HEK293T (cell line): ENCODE data around the gene RELCH.

Source experiments
- CTCF ChIA-PET: fragments of 350-600 bp; formaldehyde crosslinking; extraction: SDS; loops from one replicate; lab custom pipeline; 2021; ENCODE audit warnings: antibody characterized with exemption, inconsistent platforms; lab: Yijun Ruan, JAX
- POLR2A ChIA-PET: fragments of 350-600 bp; formaldehyde crosslinking; extraction: SDS; loops from one replicate; lab custom pipeline; 2020; ENCODE audit warnings: antibody characterized with exemption, inconsistent platforms; lab: Yijun Ruan, JAX
- DNase-seq: peaks from one replicate; pipeline ENCODE4 v3.0.0; 2012; ENCODE audit warnings: mixed read lengths; ENCODE audit errors: extremely low spot score
- ARNT ChIP-seq: fragments of 450-650 bp; IDR thresholded peaks from 2 replicates; pipeline ENCODE4 v1.6.1; 2017; ENCODE audit warnings: mild to moderate bottlenecking
- BHLHE40 ChIP-seq: fragments of 450-650 bp; IDR thresholded peaks from 2 replicates; pipeline ENCODE4 v1.6.1; 2016; ENCODE audit warnings: mild to moderate bottlenecking, moderate library complexity, borderline replicate concordance
- CTBP1 ChIP-seq: fragments of 450-650 bp; IDR thresholded peaks from 2 replicates; pipeline ENCODE4 v1.6.1; 2016; ENCODE audit warnings: borderline replicate concordance
- ELF4 ChIP-seq: fragments of 450-650 bp; IDR thresholded peaks from 2 replicates; pipeline ENCODE4 v1.6.1; 2017; ENCODE audit warnings: antibody characterized with exemption
- FOXA1 ChIP-seq: fragments of 450-650 bp; IDR thresholded peaks from 2 replicates; pipeline ENCODE4 v1.6.1; 2016; ENCODE audit warnings: mild to moderate bottlenecking
- FOXK2 ChIP-seq: fragments of 450-650 bp; IDR thresholded peaks from 2 replicates; pipeline ENCODE4 v1.6.1; 2016; ENCODE audit warnings: mild to moderate bottlenecking
- FOXM1 ChIP-seq: fragments of 450-650 bp; IDR thresholded peaks from 2 replicates; pipeline ENCODE4 v1.6.1; 2017; ENCODE audit warnings: mild to moderate bottlenecking, borderline replicate concordance
- HDGF ChIP-seq: fragments of 450-650 bp; IDR thresholded peaks from 2 replicates; pipeline ENCODE4 v1.6.1; 2017; ENCODE audit warnings: antibody characterized with exemption, borderline replicate concordance
- L3MBTL2 ChIP-seq: fragments of 450-650 bp; conservative IDR thresholded peaks from 2 replicates; pipeline ENCODE4 v1.6.1; 2016; ENCODE audit warnings: mild to moderate bottlenecking
- LEF1 ChIP-seq: fragments of 450-650 bp; IDR thresholded peaks from 2 replicates; pipeline ENCODE4 v1.6.1; 2017; ENCODE audit warnings: mild to moderate bottlenecking, borderline replicate concordance
- NFRKB ChIP-seq: fragments of 450-650 bp; IDR thresholded peaks from 2 replicates; pipeline ENCODE4 v1.6.1; 2016; ENCODE audit warnings: mild to moderate bottlenecking, moderate library complexity
- SP1 ChIP-seq: fragments of 450-650 bp; IDR thresholded peaks from 2 replicates; pipeline ENCODE4 v1.6.1; 2017
- SUZ12 ChIP-seq: fragments of 450-650 bp; IDR thresholded peaks from 2 replicates; pipeline ENCODE4 v1.6.1; 2016; ENCODE audit warnings: mild to moderate bottlenecking
- TARDBP ChIP-seq: fragments of 450-650 bp; IDR thresholded peaks from 2 replicates; pipeline ENCODE4 v1.6.1; 2016
- ZNF384 ChIP-seq: fragments of 450-650 bp; IDR thresholded peaks from 2 replicates; pipeline ENCODE4 v1.6.1; 2016
- TF ChIP-seq, protein P1 (sequence below): fragments of 450-650 bp; IDR thresholded peaks from 2 replicates; pipeline ENCODE4 v1.6.1; 2016

Gene RELCH

DNA sequence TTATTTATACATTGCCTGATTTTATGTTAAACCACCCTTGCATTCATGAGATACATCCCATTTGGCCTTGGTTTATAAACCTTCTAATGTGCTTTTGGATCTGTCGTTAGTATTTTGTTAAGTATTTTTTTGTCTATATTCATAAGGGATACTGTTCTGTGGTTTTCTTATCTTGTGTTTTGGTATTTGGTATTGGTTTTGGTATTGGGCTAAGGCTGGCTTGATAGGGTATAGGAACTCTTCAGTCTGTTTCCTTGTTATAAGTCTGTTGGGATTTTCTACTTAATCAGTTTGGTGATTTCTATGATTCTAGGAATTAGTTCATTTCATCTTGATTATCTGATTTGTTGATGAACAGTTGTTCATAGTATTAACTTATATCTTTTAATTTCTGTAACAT lies 49.2 kb downstream of the RELCH start:
- no peak for TF ChIP-seq FOXM1
- TF ChIP-seq SUZ12 = no peak
- TF ChIP-seq TARDBP = no peak
- TF ChIP-seq, protein P1, sequence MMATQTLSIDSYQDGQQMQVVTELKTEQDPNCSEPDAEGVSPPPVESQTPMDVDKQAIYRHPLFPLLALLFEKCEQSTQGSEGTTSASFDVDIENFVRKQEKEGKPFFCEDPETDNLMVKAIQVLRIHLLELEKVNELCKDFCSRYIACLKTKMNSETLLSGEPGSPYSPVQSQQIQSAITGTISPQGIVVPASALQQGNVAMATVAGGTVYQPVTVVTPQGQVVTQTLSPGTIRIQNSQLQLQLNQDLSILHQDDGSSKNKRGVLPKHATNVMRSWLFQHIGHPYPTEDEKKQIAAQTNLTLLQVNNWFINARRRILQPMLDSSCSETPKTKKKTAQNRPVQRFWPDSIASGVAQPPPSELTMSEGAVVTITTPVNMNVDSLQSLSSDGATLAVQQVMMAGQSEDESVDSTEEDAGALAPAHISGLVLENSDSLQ = no peak
- no peak for TF ChIP-seq CTBP1
- TF ChIP-seq L3MBTL2 = no peak
- TF ChIP-seq LEF1 = no peak
- TF ChIP-seq ARNT = no peak
- no peak for TF ChIP-seq SP1
- no peak for TF ChIP-seq BHLHE40
- TF ChIP-seq FOXA1 = no peak
- no peak for TF ChIP-seq ELF4
- ChIA-PET POLR2A (no interaction called here), CTCF (no interaction called here)
- DNase-seq = no peak

DNA sequence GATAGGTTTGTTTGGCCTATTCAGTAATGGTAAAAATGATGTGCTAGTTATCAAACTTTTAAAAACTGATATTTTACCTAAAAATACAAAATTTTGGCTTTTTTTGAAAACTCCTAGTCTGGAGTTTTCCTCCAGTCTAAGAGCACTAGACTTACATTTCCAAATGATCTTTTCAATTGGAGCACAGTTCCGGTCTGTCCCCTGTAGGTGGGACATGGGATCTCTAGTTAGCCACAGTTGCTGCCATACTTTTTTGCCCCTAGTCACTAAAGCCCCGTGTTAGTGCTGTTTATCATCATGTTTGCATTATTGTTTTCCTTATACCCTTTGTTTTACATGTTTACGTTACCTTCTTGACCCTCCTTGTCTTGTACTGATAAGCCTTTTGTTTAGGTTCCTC lies 52.4 kb downstream of the RELCH start:
- ChIA-PET CTCF (no interaction called here), POLR2A (no interaction called here)
- DNase-seq = peak; percentile 3
- no peak for TF ChIP-seq BHLHE40
- TF ChIP-seq NFRKB = no peak
- no peak for TF ChIP-seq CTBP1
- no peak for TF ChIP-seq HDGF
- TF ChIP-seq ELF4 = no peak
- no peak for TF ChIP-seq ZNF384
- TF ChIP-seq, protein P1 = no peak
- TF ChIP-seq FOXM1 = no peak
- no peak for TF ChIP-seq TARDBP
- TF ChIP-seq FOXK2 = no peak
- no peak for TF ChIP-seq SP1
- no peak for TF ChIP-seq FOXA1
- TF ChIP-seq SUZ12 = no peak
- TF ChIP-seq L3MBTL2 = no peak
- no peak for TF ChIP-seq LEF1
- no peak for TF ChIP-seq ARNT

DNA sequence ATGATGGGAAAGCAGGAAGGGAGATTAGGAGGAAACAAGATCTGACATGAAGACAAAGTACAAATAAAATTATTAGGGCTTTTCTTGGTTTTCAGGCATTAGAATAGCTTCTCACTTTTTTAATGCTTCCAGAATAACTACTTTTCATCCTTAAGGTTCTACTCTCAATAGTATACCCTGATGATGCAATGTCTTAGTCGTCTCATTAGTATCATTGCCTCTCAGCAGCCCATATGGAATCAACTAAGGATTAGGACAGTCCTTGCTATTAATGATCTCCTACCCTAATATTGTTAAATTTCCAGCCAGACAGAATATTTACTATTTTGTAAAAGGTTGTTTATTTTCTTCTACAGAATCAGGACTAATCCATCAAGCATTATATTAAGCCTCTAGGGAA lies 55.9 kb downstream of the RELCH start:
- ChIA-PET POLR2A (no interaction called here), CTCF (no interaction called here)
- TF ChIP-seq FOXM1 = no peak
- TF ChIP-seq ELF4 = no peak
- no peak for TF ChIP-seq LEF1
- no peak for TF ChIP-seq ZNF384
- no peak for TF ChIP-seq CTBP1

DNA sequence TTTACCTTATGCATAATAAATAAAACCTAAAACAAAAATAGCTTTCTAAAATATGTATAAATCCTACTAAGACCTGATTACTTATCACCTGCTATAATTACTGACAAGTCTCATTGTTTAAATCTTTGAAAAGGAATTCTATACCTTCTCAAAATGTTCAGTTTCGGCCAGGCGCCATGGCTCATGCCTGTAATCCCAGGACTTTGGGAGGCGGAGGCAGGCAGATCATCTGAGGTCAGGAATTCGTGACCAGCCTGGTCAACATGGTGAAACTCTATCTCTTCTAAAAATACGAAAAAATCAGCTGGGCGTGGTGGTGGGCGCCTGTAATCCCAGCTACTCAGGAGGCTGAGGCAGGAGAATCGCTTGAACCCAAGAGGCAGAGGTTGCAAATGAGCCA lies 58.1 kb downstream of the RELCH start:
- ChIA-PET CTCF (no interaction called here), POLR2A (no interaction called here)
- TF ChIP-seq SUZ12 (no peak), HDGF (no peak), SP1 (no peak), FOXM1 (no peak), FOXK2 (no peak), ELF4 (no peak), CTBP1 (no peak), BHLHE40 (no peak), ZNF384 (no peak), NFRKB (no peak), TARDBP (no peak), FOXA1 (no peak), LEF1 (no peak), ARNT (no peak), L3MBTL2 (no peak)
- TF ChIP-seq, protein P1 = no peak
- DNase-seq = no peak

More for the DNA sequence above, 55.9 kb downstream of the RELCH start:
- no peak for DNase-seq

DNA sequence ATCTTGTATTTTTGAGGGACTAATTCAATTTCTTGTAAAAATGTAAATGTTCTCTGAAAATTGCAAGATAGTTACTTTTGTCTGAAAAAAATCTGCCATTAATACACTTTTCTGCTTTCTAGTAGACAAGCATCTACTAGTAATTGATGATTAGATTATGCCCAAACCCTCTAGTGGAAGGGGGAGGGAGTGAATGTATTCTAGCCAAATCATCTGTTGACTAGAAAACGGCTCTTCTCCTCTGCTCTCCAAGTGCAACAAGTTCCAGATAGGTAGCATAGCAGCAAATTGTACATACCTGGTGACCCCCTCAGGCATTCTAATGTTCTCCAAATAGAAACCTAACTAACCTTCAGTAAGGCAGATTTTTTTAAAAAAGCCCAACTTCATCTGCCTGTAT lies 58.6 kb downstream of the RELCH start:
- POLR2A ChIA-PET = no interaction called here
- peak; percentile 1 for DNase-seq
- no peak for TF ChIP-seq SP1
- no peak for TF ChIP-seq SUZ12
- no peak for TF ChIP-seq CTBP1
- TF ChIP-seq FOXK2 = no peak
- TF ChIP-seq BHLHE40 = no peak
- no peak for TF ChIP-seq TARDBP
- no peak for TF ChIP-seq ARNT
- CTCF ChIA-PET = no interaction called here

DNA sequence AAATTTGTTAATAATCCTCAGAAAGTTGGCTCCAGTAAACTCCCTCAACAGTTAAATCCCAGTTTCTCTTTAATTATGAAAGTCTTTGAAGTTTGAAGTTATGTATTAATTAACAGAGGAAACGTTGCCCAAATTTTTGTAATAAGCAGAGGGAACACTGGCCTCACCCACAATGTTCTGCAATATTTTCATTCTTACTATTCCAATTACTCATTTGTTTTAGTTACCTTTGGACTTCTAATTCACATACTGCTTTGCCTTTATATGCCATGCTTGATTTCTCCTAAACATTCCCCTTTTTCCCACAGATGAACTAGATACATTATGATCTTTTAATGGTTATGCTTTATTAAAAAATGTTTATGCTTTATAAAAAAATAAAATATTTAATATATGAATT lies 61.3 kb downstream of the RELCH start:
- no peak for DNase-seq
- CTCF ChIA-PET = no interaction called here
- TF ChIP-seq CTBP1 (no peak), FOXA1 (no peak), HDGF (no peak), FOXM1 (no peak), ELF4 (no peak), FOXK2 (no peak), SP1 (no peak), TARDBP (no peak), ZNF384 (no peak), BHLHE40 (no peak), SUZ12 (no peak), ARNT (no peak), L3MBTL2 (no peak), LEF1 (no peak)
- TF ChIP-seq, protein P1 = no peak
- POLR2A ChIA-PET = interaction anchor here (0.8 to 1.1 kb wide), 2 partner anchors 61 to 63 kb away, joined by 3 to 4 read pairs; partner anchors contain the start of gene RELCH
